Prostate gland (tissue), 2 donors: ENCODE results near the gene MGAM2. TPM values are rescaled to one million over a fixed set of nuclear protein-coding genes. Genes with fewer than 3 reads are reported as not detected.

ENCODE experiments used
- DNase-seq: peaks from one replicate; pipeline ENCODE4 v3.0.0-alpha.2; 2019; ENCODE audit warnings: low spot score
- H3K27ac ChIP-seq, 2 donors: fragments of 200-600 bp; sonication (generic); 2 replicates each; pipeline ENCODE4 v1.5.1; 2017 to 2019
- H3K27me3 ChIP-seq: fragments of 200-600 bp; sonication (generic); replicated peaks from 2 replicates; pipeline ENCODE4 v1.5.1; 2019; ENCODE audit not compliant: insufficient read depth
- H3K36me3 ChIP-seq, 2 donors: fragments of 200-600 bp; sonication (generic); 1 replicate in 1 of 2; 2 replicates in 1 of 2; pipeline versions ENCODE4 v1.5.1 to v1.8.1; 2017 to 2019
- H3K4me1 ChIP-seq: fragments of 200-600 bp; sonication (generic); replicated peaks from 2 replicates; pipeline ENCODE4 v1.5.1; 2019
- H3K4me3 ChIP-seq, 2 donors: fragments of 200-600 bp; sonication (generic); 2 replicates each; pipeline ENCODE4 v1.5.1; 2017 to 2019
- H3K9me3 ChIP-seq: fragments of 200-600 bp; sonication (generic); 2 replicates; pipeline ENCODE4 v1.5.1; 2017
- CTCF ChIP-seq, 4 experiments: fragments of 200-600 bp in 2 of 4; fragments of 450-650 bp in 2 of 4; sonication (generic) in 2 of 4; IDR thresholded peaks; 1 replicate in 3 of 4; 2 replicates in 1 of 4; pipeline ENCODE4 v1.5.1; 2016 to 2019; ENCODE audit warnings: antibody characterized with exemption in 4 of 4, mild to moderate bottlenecking in 2 of 4, moderate library complexity in 2 of 4
- POLR2A ChIP-seq: fragments of 450-650 bp; IDR thresholded peaks from one replicate; pipeline ENCODE4 v1.6.1; 2016; ENCODE audit warnings: antibody characterized with exemption, mild to moderate bottlenecking
- POLR2AphosphoS5 ChIP-seq: sonication (generic); formaldehyde crosslinking; IDR thresholded peaks from one replicate; pipeline ENCODE4 v1.6.1; 2017; ENCODE audit warnings: antibody characterized with exemption
- WGBS: methylation state at CpG from one replicate; pipeline ENCODE4 v1.1.5; 2018; 5-methylcytosine and 5-hydroxymethylcytosine counted together
- intact Hi-C: fragments of 100-400 bp; cut with DNase I; formaldehyde crosslinking; loops from one replicate; pipeline ENCODE4 v1.14.2; 2022
- total RNA-seq, 2 donors: library from RNA; depleted of rRNA; stranded (reverse); fragments of >200 nt; gene quantifications; one replicate each; pipeline ENCODE4 v1.1.0, GENCODE V29; 2016

MGAM2 gene
- total RNA-seq: under 1 TPM; 0.36 to 0.51 TPM

- DNase-seq: no peak
- H3K27ac ChIP-seq: no peak within 1 kb of the TSS
- H3K36me3 ChIP-seq: no peaks in the 10 kb centered on the region
- no peaks in the 10 kb centered on the region for H3K27me3 ChIP-seq
- H3K9me3 ChIP-seq: no peaks in the 10 kb centered on the region
- intact Hi-C loops: no loop called here
- no peaks in the 10 kb centered on the region for H3K4me1 ChIP-seq
- TF ChIP-seq CTCF (IDR thresholded peaks at IDR 0.05) (no peak), POLR2A (no peak), POLR2AphosphoS5 (no peak)
- WGBS: 43% methylated on average over 4 of the region's 4 CpGs
- H3K4me3 ChIP-seq: no peak within 1 kb of the TSS
These were observed at the start of gene MGAM2 for GRCh38 chr7:142111499-142111898. Gene MGAM2 (plus strand): TSS chr7:142111718. CDS start chr7:142116874, 5,156 bp downstream.

- DNase-seq: no peak
- intact Hi-C loops: no loop called here
- TF ChIP-seq CTCF (IDR thresholded peaks at IDR 0.05): no peak
- no peak for TF ChIP-seq POLR2AphosphoS5
- TF ChIP-seq POLR2A: no peak
- Histone ChIP-seq H3K36me3 (no peaks in the 10 kb centered on the region), H3K9me3 (no peaks in the 10 kb centered on the region), H3K27me3 (no peaks in the 10 kb centered on the region), H3K27ac (no peak overlapping the region), H3K4me3 (no peak overlapping the region), H3K4me1 (no peaks in the 10 kb centered on the region)
- WGBS: 68% methylated on average over 12 of the region's 12 CpGs
These were observed 47.7 kb upstream of the MGAM2 start for GRCh38 chr7:142063551-142064442.

GRCh38 chr7:142066536-142066935 is 45.0 kb upstream of the MGAM2 start:
- Histone ChIP-seq H3K27ac (no peak overlapping the region), H3K27me3 (no peaks in the 10 kb centered on the region), H3K4me1 (no peaks in the 10 kb centered on the region), H3K36me3 (no peaks in the 10 kb centered on the region), H3K4me3 (no peak overlapping the region), H3K9me3 (no peaks in the 10 kb centered on the region)
- DNase-seq: no peak
- intact Hi-C loops: no loop called here
- no peak for TF ChIP-seq POLR2A
- TF ChIP-seq CTCF (IDR thresholded peaks at IDR 0.05): no peak
- TF ChIP-seq POLR2AphosphoS5: no peak
- WGBS: 93% methylated on average over 8 of the region's 8 CpGs

- intact Hi-C loops: no loop called here
- TF ChIP-seq CTCF (IDR thresholded peaks at IDR 0.05) (no peak), POLR2A (no peak), POLR2AphosphoS5 (no peak)
- no peaks in the 10 kb centered on the region for H3K4me1 ChIP-seq
- no peaks in the 10 kb centered on the region for H3K27me3 ChIP-seq
- H3K36me3 ChIP-seq: no peaks in the 10 kb centered on the region
- WGBS: 96% methylated on average over 4 of the region's 4 CpGs
- no peak for DNase-seq
- no peak overlapping the region for H3K4me3 ChIP-seq
- no peaks in the 10 kb centered on the region for H3K9me3 ChIP-seq
- H3K27ac ChIP-seq: no peak overlapping the region
These were observed 33.8 kb upstream of the MGAM2 start for GRCh38 chr7:142077762-142078161.

- WGBS: 100% methylated on average over 1 of the region's 1 CpG
- intact Hi-C loops: no loop called here
- no peaks in the 10 kb centered on the region for H3K9me3 ChIP-seq
- H3K4me3 ChIP-seq: no peak overlapping the region
- no peaks in the 10 kb centered on the region for H3K36me3 ChIP-seq
- no peak for DNase-seq
- no peak for TF ChIP-seq POLR2A
- no peak for TF ChIP-seq POLR2AphosphoS5
- TF ChIP-seq CTCF (IDR thresholded peaks at IDR 0.05): no peak
- no peaks in the 10 kb centered on the region for H3K4me1 ChIP-seq
- H3K27me3 ChIP-seq: no peaks in the 10 kb centered on the region
- no peak overlapping the region for H3K27ac ChIP-seq
These were observed 27.9 kb upstream of the MGAM2 start for GRCh38 chr7:142083605-142084004.
